ENCODE data around the gene YLPM1.

GRCh38 chr14:74835645-74836250 lies 72.6 kb downstream of the YLPM1 start:
- TF ChIP-seq CTCF (IDR thresholded peaks at IDR 0.05) (no peak), POLR2A (IDR thresholded peaks at IDR 0.05) (no peak)

Data from body of pancreas (tissue), 4 donors.